ENCODE measurements around the gene TM9SF3. TPM values are rescaled to one million over a fixed set of nuclear protein-coding genes. Genes with fewer than 3 reads are reported as not detected.

Gene TM9SF3
- total and polyA plus RNA-seq, 2 experiments from 2014 or later: 37.3 to 72.5 TPM

DNA sequence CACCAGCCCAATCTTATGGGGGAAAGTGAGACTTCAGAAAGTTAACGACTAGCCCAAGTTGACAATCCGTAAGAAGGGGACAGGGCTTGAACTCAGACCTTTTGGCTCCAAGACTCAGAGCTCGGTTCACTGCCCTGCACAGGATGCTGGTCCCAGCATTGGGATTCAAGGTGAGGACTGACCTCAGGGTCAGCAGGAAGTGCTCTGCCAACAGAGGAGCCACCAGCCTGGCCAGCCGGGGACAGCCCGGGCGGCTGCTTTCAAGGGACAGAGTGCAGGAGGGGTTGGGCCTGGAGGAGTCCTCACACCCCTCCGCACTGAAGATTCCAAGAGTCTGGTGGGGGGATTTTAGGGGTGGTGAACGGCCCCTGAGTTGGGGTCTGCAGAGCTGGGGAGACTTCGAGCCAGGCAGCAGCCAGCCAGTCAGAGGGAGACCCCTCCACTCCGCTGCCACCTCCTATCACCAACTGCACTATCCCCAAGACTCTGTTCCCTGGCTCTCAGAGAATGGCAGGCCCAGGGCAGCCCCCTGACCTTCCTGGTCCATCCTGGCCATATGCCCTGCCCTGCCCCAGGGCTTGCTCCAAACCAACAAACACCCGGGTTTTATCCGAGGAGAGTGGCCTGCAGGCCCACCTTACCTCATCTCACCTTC is 92.8 kb downstream of the TM9SF3 start:
- peaks cover 10% of the 10 kb centered on the region for H3K4me1 Mint-ChIP-seq
- Histone ChIP-seq H2AFZ (no peak overlapping the region), H3K79me2 (replicated peaks; ENCODE audit: insufficient read depth) (no peaks in the 10 kb centered on the region), H3K9me2 (ENCODE audit: insufficient read depth) (no peaks in the 10 kb centered on the region; the same call in 1 of the 2 replicates), H3K4me1 (ENCODE audit: insufficient read depth) (no peaks in the 10 kb centered on the region), H4K20me1 (replicated peaks; ENCODE audit: insufficient read depth) (no peaks in the 10 kb centered on the region), H3K36me3 (ENCODE audit: insufficient read depth) (no peaks in the 10 kb centered on the region), H3K27me3 (ENCODE audit: insufficient read depth) (no peaks in the 10 kb centered on the region), H3F3A (replicated peaks; ENCODE audit: low read depth) (no peaks in the 10 kb centered on the region), H3K4me2 (no peak overlapping the region), H3K4me3 (no peak overlapping the region), H3K27ac (ENCODE audit: low read depth) (no peak overlapping the region)
- no peak overlapping the region for H3K4me3 Mint-ChIP-seq
- DNase-seq (ENCODE audit: low spot score): no peak
- TF ChIP-seq, protein P1, sequence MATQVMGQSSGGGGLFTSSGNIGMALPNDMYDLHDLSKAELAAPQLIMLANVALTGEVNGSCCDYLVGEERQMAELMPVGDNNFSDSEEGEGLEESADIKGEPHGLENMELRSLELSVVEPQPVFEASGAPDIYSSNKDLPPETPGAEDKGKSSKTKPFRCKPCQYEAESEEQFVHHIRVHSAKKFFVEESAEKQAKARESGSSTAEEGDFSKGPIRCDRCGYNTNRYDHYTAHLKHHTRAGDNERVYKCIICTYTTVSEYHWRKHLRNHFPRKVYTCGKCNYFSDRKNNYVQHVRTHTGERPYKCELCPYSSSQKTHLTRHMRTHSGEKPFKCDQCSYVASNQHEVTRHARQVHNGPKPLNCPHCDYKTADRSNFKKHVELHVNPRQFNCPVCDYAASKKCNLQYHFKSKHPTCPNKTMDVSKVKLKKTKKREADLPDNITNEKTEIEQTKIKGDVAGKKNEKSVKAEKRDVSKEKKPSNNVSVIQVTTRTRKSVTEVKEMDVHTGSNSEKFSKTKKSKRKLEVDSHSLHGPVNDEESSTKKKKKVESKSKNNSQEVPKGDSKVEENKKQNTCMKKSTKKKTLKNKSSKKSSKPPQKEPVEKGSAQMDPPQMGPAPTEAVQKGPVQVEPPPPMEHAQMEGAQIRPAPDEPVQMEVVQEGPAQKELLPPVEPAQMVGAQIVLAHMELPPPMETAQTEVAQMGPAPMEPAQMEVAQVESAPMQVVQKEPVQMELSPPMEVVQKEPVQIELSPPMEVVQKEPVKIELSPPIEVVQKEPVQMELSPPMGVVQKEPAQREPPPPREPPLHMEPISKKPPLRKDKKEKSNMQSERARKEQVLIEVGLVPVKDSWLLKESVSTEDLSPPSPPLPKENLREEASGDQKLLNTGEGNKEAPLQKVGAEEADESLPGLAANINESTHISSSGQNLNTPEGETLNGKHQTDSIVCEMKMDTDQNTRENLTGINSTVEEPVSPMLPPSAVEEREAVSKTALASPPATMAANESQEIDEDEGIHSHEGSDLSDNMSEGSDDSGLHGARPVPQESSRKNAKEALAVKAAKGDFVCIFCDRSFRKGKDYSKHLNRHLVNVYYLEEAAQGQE (IDR thresholded peaks at IDR 0.05; ENCODE audit: unreplicated experiment): no peak
- TF ChIP-seq JUNB (IDR thresholded peaks at IDR 0.05; ENCODE audit: unreplicated experiment) (no peak), ZNF114 (CRISPR knock-in tag; IDR thresholded peaks at IDR 0.05) (no peak), ZNF331 (CRISPR knock-in tag; IDR thresholded peaks at IDR 0.05; ENCODE audit: low read depth) (no peak), EZH2 (IDR thresholded peaks at IDR 0.05; ENCODE audit: low read depth, unreplicated experiment) (no peak), STAT1 (IDR thresholded peaks at IDR 0.05; ENCODE audit: unreplicated experiment) (no peak), CREB1 (CRISPR knock-in tag; IDR thresholded peaks at IDR 0.05; ENCODE audit: low read depth) (no peak), NANOG (IDR thresholded peaks at IDR 0.05; ENCODE audit: borderline replicate concordance) (no peak), POLR2AphosphoS5 (IDR thresholded peaks at IDR 0.05; ENCODE audit: low read depth) (no peak), EZH2phosphoT487 (IDR thresholded peaks at IDR 0.05; ENCODE audit: unreplicated experiment) (no peak)
- TF ChIP-seq, protein P2, sequence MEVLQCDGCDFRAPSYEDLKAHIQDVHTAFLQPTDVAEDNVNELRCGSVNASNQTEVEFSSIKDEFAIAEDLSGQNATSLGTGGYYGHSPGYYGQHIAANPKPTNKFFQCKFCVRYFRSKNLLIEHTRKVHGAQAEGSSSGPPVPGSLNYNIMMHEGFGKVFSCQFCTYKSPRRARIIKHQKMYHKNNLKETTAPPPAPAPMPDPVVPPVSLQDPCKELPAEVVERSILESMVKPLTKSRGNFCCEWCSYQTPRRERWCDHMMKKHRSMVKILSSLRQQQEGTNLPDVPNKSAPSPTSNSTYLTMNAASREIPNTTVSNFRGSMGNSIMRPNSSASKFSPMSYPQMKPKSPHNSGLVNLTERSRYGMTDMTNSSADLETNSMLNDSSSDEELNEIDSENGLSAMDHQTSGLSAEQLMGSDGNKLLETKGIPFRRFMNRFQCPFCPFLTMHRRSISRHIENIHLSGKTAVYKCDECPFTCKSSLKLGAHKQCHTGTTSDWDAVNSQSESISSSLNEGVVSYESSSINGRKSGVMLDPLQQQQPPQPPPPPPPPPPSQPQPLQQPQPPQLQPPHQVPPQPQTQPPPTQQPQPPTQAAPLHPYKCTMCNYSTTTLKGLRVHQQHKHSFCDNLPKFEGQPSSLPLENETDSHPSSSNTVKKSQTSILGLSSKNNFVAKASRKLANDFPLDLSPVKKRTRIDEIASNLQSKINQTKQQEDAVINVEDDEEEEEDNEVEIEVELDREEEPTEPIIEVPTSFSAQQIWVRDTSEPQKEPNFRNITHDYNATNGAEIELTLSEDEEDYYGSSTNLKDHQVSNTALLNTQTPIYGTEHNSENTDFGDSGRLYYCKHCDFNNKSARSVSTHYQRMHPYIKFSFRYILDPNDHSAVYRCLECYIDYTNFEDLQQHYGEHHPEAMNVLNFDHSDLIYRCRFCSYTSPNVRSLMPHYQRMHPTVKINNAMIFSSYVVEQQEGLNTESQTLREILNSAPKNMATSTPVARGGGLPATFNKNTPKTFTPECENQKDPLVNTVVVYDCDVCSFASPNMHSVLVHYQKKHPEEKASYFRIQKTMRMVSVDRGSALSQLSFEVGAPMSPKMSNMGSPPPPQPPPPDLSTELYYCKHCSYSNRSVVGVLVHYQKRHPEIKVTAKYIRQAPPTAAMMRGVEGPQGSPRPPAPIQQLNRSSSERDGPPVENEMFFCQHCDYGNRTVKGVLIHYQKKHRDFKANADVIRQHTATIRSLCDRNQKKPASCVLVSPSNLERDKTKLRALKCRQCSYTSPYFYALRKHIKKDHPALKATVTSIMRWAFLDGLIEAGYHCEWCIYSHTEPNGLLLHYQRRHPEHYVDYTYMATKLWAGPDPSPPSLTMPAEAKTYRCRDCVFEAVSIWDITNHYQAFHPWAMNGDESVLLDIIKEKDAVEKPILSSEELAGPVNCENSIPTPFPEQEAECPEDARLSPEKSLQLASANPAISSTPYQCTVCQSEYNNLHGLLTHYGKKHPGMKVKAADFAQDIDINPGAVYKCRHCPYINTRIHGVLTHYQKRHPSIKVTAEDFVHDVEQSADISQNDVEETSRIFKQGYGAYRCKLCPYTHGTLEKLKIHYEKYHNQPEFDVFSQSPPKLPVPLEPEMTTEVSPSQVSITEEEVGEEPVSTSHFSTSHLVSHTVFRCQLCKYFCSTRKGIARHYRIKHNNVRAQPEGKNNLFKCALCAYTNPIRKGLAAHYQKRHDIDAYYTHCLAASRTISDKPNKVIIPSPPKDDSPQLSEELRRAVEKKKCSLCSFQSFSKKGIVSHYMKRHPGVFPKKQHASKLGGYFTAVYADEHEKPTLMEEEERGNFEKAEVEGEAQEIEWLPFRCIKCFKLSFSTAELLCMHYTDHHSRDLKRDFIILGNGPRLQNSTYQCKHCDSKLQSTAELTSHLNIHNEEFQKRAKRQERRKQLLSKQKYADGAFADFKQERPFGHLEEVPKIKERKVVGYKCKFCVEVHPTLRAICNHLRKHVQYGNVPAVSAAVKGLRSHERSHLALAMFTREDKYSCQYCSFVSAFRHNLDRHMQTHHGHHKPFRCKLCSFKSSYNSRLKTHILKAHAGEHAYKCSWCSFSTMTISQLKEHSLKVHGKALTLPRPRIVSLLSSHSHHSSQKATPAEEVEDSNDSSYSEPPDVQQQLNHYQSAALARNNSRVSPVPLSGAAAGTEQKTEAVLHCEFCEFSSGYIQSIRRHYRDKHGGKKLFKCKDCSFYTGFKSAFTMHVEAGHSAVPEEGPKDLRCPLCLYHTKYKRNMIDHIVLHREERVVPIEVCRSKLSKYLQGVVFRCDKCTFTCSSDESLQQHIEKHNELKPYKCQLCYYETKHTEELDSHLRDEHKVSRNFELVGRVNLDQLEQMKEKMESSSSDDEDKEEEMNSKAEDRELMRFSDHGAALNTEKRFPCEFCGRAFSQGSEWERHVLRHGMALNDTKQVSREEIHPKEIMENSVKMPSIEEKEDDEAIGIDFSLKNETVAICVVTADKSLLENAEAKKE (CRISPR knock-in tag; IDR thresholded peaks at IDR 0.05): no peak
- TF ChIP-seq, protein P3, sequence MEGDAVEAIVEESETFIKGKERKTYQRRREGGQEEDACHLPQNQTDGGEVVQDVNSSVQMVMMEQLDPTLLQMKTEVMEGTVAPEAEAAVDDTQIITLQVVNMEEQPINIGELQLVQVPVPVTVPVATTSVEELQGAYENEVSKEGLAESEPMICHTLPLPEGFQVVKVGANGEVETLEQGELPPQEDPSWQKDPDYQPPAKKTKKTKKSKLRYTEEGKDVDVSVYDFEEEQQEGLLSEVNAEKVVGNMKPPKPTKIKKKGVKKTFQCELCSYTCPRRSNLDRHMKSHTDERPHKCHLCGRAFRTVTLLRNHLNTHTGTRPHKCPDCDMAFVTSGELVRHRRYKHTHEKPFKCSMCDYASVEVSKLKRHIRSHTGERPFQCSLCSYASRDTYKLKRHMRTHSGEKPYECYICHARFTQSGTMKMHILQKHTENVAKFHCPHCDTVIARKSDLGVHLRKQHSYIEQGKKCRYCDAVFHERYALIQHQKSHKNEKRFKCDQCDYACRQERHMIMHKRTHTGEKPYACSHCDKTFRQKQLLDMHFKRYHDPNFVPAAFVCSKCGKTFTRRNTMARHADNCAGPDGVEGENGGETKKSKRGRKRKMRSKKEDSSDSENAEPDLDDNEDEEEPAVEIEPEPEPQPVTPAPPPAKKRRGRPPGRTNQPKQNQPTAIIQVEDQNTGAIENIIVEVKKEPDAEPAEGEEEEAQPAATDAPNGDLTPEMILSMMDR (conservative IDR thresholded peaks at IDR 0.05; ENCODE audit: low read depth in 2 of 2): no peak
- TF ChIP-seq, protein P4, sequence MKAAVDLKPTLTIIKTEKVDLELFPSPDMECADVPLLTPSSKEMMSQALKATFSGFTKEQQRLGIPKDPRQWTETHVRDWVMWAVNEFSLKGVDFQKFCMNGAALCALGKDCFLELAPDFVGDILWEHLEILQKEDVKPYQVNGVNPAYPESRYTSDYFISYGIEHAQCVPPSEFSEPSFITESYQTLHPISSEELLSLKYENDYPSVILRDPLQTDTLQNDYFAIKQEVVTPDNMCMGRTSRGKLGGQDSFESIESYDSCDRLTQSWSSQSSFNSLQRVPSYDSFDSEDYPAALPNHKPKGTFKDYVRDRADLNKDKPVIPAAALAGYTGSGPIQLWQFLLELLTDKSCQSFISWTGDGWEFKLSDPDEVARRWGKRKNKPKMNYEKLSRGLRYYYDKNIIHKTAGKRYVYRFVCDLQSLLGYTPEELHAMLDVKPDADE (IDR thresholded peaks at IDR 0.05): no peak
- peaks cover 6% of the 10 kb centered on the region for H3K27me3 Mint-ChIP-seq (ENCODE audit: insufficient read depth, low read depth, poor library complexity)
- no peak overlapping the region for H3K27ac Mint-ChIP-seq
- no peak for ATAC-seq
- H3K9me3 Mint-ChIP-seq: no peaks in the 10 kb centered on the region
- H3K36me3 Mint-ChIP-seq (ENCODE audit: low read depth): no peaks in the 10 kb centered on the region

Data from GM23338 (cell line).